ENCODE results near the gene MINPP1. TPM values are rescaled to one million over a fixed set of nuclear protein-coding genes. Genes with fewer than 3 reads are reported as not detected.

MINPP1 gene
- polyA plus RNA-seq, 1 experiment: 7.7 TPM

DNA sequence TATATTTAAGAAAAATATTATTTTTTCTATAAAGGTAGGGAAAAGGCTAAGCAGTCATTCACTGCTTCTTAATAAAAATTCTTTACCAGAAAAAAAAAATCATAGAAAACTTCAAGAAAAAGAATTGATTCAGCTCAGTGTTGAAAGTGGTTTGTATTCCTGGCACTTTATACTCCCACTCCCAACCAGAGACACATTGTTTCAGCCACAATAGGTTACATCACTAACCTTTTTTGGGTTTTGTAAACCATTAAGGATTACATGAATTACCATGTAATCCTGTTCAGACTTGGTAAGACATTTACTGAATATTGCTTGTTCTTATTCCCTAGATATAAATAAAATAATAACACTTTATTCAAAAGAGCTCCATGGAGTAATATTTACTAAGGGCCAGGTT lies 46.6 kb downstream of the MINPP1 start:
- H3K36me3 ChIP-seq (ENCODE audit: control insufficient read depth, insufficient read depth, low read length): no peaks in the 10 kb centered on the region
- CTCF ChIA-PET: no interaction called here
- POLR2A ChIA-PET: no interaction called here
- H3K4me3 ChIP-seq (ENCODE audit: low read depth, low read length): no peak overlapping the region
- H3K27me3 ChIP-seq (ENCODE audit: control insufficient read depth, insufficient read depth, low read length): no peaks in the 10 kb centered on the region
- no peak for DNase-seq (ENCODE audit: low read depth)
- TF ChIP-seq, protein P1, sequence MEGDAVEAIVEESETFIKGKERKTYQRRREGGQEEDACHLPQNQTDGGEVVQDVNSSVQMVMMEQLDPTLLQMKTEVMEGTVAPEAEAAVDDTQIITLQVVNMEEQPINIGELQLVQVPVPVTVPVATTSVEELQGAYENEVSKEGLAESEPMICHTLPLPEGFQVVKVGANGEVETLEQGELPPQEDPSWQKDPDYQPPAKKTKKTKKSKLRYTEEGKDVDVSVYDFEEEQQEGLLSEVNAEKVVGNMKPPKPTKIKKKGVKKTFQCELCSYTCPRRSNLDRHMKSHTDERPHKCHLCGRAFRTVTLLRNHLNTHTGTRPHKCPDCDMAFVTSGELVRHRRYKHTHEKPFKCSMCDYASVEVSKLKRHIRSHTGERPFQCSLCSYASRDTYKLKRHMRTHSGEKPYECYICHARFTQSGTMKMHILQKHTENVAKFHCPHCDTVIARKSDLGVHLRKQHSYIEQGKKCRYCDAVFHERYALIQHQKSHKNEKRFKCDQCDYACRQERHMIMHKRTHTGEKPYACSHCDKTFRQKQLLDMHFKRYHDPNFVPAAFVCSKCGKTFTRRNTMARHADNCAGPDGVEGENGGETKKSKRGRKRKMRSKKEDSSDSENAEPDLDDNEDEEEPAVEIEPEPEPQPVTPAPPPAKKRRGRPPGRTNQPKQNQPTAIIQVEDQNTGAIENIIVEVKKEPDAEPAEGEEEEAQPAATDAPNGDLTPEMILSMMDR (IDR thresholded peaks at IDR 0.05; ENCODE audit: insufficient read depth, low read depth, low read length): no peak

DNA sequence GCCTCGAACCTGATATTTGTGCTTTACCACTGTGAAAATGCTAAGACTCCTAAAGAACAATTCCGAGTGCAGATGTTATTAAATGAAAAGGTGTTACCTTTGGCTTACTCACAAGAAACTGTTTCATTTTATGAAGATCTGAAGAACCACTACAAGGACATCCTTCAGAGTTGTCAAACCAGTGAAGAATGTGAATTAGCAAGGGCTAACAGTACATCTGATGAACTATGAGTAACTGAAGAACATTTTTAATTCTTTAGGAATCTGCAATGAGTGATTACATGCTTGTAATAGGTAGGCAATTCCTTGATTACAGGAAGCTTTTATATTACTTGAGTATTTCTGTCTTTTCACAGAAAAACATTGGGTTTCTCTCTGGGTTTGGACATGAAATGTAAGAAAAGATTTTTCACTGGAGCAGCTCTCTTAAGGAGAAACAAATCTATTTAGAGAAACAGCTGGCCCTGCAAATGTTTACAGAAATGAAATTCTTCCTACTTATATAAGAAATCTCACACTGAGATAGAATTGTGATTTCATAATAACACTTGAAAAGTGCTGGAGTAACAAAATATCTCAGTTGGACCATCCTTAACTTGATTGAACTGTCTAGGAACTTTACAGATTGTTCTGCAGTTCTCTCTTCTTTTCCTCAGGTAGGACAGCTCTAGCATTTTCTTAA lies 47.7 kb downstream of the MINPP1 start:
- Histone ChIP-seq H3K27me3 (ENCODE audit: control insufficient read depth, insufficient read depth, low read length) (no peaks in the 10 kb centered on the region), H3K4me3 (ENCODE audit: low read depth, low read length) (no peak overlapping the region), H3K36me3 (ENCODE audit: control insufficient read depth, insufficient read depth, low read length) (no peaks in the 10 kb centered on the region)
- DNase-seq (ENCODE audit: low read depth): no peak
- POLR2A ChIA-PET: no interaction called here
- TF ChIP-seq, protein P1 (IDR thresholded peaks at IDR 0.05; ENCODE audit: insufficient read depth, low read depth, low read length): no peak
- CTCF ChIA-PET: no interaction called here

DNA sequence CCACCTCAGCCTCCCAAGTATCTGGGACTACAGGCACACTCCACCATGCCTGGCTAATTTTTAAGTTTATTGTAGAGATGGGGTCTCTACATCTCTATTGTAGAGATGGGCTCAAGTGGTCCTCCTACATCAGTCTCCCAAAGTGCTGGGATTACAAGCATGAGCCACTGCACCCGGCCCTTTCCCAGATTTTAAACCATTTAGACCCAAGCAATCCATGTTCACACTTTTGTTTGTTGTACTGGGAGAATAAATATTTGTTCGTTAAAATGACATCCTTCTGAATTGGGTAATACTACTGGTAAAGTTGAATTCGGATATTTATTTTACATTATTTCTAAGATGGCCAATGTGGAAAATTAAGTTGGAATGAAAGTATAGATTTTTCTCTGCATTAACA lies 52.7 kb downstream of the MINPP1 start:
- Histone ChIP-seq H3K36me3 (ENCODE audit: control insufficient read depth, insufficient read depth, low read length) (no peaks in the 10 kb centered on the region), H3K4me3 (ENCODE audit: low read depth, low read length) (no peak overlapping the region), H3K27me3 (ENCODE audit: control insufficient read depth, insufficient read depth, low read length) (no peaks in the 10 kb centered on the region)
- no peak for DNase-seq (ENCODE audit: low read depth)
- TF ChIP-seq, protein P1 (IDR thresholded peaks at IDR 0.05; ENCODE audit: insufficient read depth, low read depth, low read length): no peak
- POLR2A ChIA-PET: no interaction called here
- CTCF ChIA-PET: no interaction called here

DNA sequence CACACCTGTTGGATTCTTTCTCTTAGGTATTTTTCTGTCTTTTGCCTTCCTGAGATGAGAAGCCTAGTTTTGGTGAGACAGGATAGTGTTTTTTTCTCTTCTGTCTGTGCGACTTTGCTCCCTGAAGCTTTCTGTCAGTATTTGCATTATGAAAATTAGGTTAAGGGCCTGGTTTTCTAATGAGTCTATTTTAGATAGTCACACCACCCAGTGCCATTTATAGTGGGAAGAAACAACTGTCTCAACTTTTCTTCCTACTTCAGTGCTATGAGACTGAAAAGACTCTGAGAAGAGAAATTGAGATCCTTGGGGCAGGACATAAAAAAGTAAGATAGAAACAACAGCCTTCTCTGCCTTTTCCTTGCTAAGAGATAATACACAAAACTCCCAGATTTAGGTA lies 53.6 kb downstream of the MINPP1 start:
- ChIA-PET CTCF (interaction anchor here (1.1 kb wide), 1 partner anchor 19 kb away, joined by 3 read pairs; no protein-coding TSS in a partner anchor), POLR2A (no interaction called here)
- Histone ChIP-seq H3K4me3 (ENCODE audit: low read depth, low read length) (no peak overlapping the region), H3K36me3 (ENCODE audit: control insufficient read depth, insufficient read depth, low read length) (no peaks in the 10 kb centered on the region), H3K27me3 (ENCODE audit: control insufficient read depth, insufficient read depth, low read length) (no peaks in the 10 kb centered on the region)
- DNase-seq (ENCODE audit: low read depth): no peak
- TF ChIP-seq, protein P1 (IDR thresholded peaks at IDR 0.05; ENCODE audit: insufficient read depth, low read depth, low read length): no peak

DNA sequence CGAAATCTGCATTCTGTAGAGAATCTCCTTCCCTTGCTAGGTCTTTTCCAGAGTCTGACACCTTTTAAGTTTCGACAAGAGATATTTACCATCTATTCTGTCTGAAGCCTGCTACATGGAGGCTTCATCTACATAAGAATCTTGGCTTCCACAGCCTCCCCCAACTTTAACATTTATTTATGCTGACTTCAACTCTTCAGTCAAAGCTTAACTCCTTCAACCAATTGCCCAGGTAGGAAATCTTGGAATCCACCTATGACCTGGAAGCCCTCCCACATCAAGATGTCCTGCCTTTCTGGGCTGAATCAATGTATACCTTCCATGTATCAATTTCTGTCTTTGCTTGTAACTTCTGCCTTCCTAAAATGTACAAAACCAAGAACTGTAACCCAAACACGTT lies 54.7 kb downstream of the MINPP1 start:
- DNase-seq (ENCODE audit: low read depth): no peak
- TF ChIP-seq, protein P1 (IDR thresholded peaks at IDR 0.05; ENCODE audit: insufficient read depth, low read depth, low read length): no peak
- CTCF ChIA-PET: no interaction called here
- POLR2A ChIA-PET: no interaction called here
- no peak overlapping the region for H3K4me3 ChIP-seq (ENCODE audit: low read depth, low read length)
- H3K36me3 ChIP-seq (ENCODE audit: control insufficient read depth, insufficient read depth, low read length): no peaks in the 10 kb centered on the region
- no peaks in the 10 kb centered on the region for H3K27me3 ChIP-seq (ENCODE audit: control insufficient read depth, insufficient read depth, low read length)
